Endothelial cell of umbilical vein (primary cell): ENCODE data around the gene RUNX2. TPM values are rescaled to one million over a fixed set of nuclear protein-coding genes. Genes with fewer than 3 reads are reported as not detected.

Experiments
- BruUV-seq: library from RNA; stranded (reverse); fragments of 400-500 nt; replicated peaks from 2 replicates; lab custom pipeline; 2021; lab: Mats Ljungman, UMichigan
- CTCF ChIA-PET: fragments of 300-600, 350-600 bp; sonication (Branson Sonifier 250); formaldehyde crosslinking; loops from one replicate; lab custom pipeline; 2021; ENCODE audit warnings: antibody characterized with exemption, inconsistent platforms; lab: Charles Lee
- POLR2A ChIA-PET: fragments of 300-600, 350-600 bp; sonication (Branson Sonifier 250); formaldehyde crosslinking; loops from one replicate; lab custom pipeline; 2021; ENCODE audit warnings: antibody characterized with exemption, inconsistent platforms; lab: Charles Lee
- DNase-seq: peaks from one replicate; pipeline ENCODE4 v3.0.0-alpha.2; 2011; ENCODE audit warnings: low read depth, low spot score
- FAIRE-seq: peaks from 2 replicates; lab custom pipeline; 2011; peaks lifted over from hg19 to GRCh38; lab: Jason Lieb, UNC
- H2AFZ ChIP-seq: 2 replicates; pipeline ENCODE4 v1.6.0; 2012; ENCODE audit warnings: low read depth, low read length, control low read depth, inconsistent platforms
- H3K27ac ChIP-seq: 2 replicates; pipeline ENCODE4 v1.5.1; 2011; ENCODE audit warnings: low read depth, mild to moderate bottlenecking, control low read depth, low read length, moderate library complexity; ENCODE audit not compliant: insufficient read depth
- H3K27me3 ChIP-seq, 2 experiments: 2 replicates each; pipeline versions ENCODE4 v1.6.0 to v1.6.1; 2011; ENCODE audit warnings: low read length in 2 of 2, mixed read lengths in 1 of 2; ENCODE audit not compliant: control insufficient read depth in 2 of 2, insufficient read depth in 2 of 2
- H3K36me3 ChIP-seq, 2 experiments: 2 replicates in 1 of 2; 3 replicates in 1 of 2; pipeline ENCODE4 v1.5.1; 2011; ENCODE audit warnings: low read length in 2 of 2, mild to moderate bottlenecking in 1 of 2, moderate library complexity in 1 of 2; ENCODE audit not compliant: control insufficient read depth in 2 of 2, insufficient read depth in 2 of 2; ENCODE audit errors: extremely low read depth in 1 of 2
- H3K4me1 ChIP-seq: 3 replicates; pipeline ENCODE4 v1.5.1; 2011; ENCODE audit warnings: mild to moderate bottlenecking, low read length; ENCODE audit not compliant: control insufficient read depth, insufficient read depth; ENCODE audit errors: extremely low read depth
- H3K4me2 ChIP-seq: 2 replicates; pipeline ENCODE4 v1.6.1; 2011; ENCODE audit warnings: low read length, control low read depth, mixed read lengths; ENCODE audit not compliant: insufficient read depth
- H3K4me3 ChIP-seq, 3 experiments: fragments of 200-600 bp in 1 of 3; sonication (generic), shearing (Covaris generic) in 1 of 3; replicated peaks in 1 of 3; 2 replicates each; pipeline ENCODE4 v1.5.1; 2011 to 2016; ENCODE audit warnings: control low read depth in 3 of 3, low read length in 3 of 3, mild to moderate bottlenecking in 2 of 3, inconsistent platforms in 1 of 3, low read depth in 1 of 3, moderate library complexity in 1 of 3; ENCODE audit not compliant: insufficient read depth in 1 of 3
- H3K79me2 ChIP-seq: 2 replicates; pipeline ENCODE4 v1.6.0; 2012; ENCODE audit warnings: low read length, inconsistent platforms; ENCODE audit not compliant: control insufficient read depth, insufficient read depth
- H3K9ac ChIP-seq: replicated peaks from 2 replicates; pipeline ENCODE3; 2011; ENCODE audit warnings: low read length, control low read depth; ENCODE audit not compliant: insufficient read depth; ENCODE audit errors: extremely low read depth
- H3K9me1 ChIP-seq: replicated peaks from 3 replicates; pipeline ENCODE4 v1.6.0; 2011; ENCODE audit warnings: mild to moderate bottlenecking, low read length; ENCODE audit not compliant: control insufficient read depth, insufficient read depth; ENCODE audit errors: extremely low read depth
- H3K9me3 ChIP-seq: replicated peaks from 2 replicates; pipeline ENCODE4 v1.5.1; 2012; ENCODE audit warnings: low read length, inconsistent platforms; ENCODE audit not compliant: control insufficient read depth, insufficient read depth
- H4K20me1 ChIP-seq: replicated peaks from 2 replicates; pipeline ENCODE3; 2011; ENCODE audit warnings: mild to moderate bottlenecking, low read length; ENCODE audit not compliant: control insufficient read depth, insufficient read depth; ENCODE audit errors: extremely low read depth
- EZH2 ChIP-seq: IDR thresholded peaks from 2 replicates; pipeline ENCODE4 v1.6.1; 2012; ENCODE audit warnings: borderline replicate concordance, low read depth, mild to moderate bottlenecking, moderate library complexity, low read length, inconsistent platforms; ENCODE audit not compliant: severe bottlenecking
- JUN ChIP-seq: IDR thresholded peaks from 2 replicates; pipeline ENCODE4 v1.6.1; 2011; ENCODE audit warnings: borderline replicate concordance, low read depth; ENCODE audit not compliant: insufficient read length, insufficient read depth
- MYC ChIP-seq: IDR thresholded peaks from one replicate; pipeline ENCODE4 v1.6.1; 2011; ENCODE audit warnings: mild to moderate bottlenecking, low read depth, low read length
- POLR2A ChIP-seq: IDR thresholded peaks from 2 replicates; pipeline ENCODE4 v1.6.1; 2012; ENCODE audit warnings: low read depth, mild to moderate bottlenecking, control low read depth, low read length
- POLR2AphosphoS5 ChIP-seq: IDR thresholded peaks from 2 replicates; pipeline ENCODE4 v1.6.1; 2012; ENCODE audit warnings: low read depth, mild to moderate bottlenecking, control low read depth, low read length, moderate library complexity; ENCODE audit not compliant: insufficient read depth
- dilution Hi-C: fragments of 300-500 bp; cut with MboI; formaldehyde crosslinking; loops from one replicate; pipeline ENCODE4 v1.15.0; 2019; ENCODE audit warnings: low sequenced_read_pairs; ENCODE audit not compliant: extremely low pct_ligation_motif_present
- intact Hi-C: fragments of 100-400 bp; cut with micrococcal nuclease; formaldehyde crosslinking; loops from one replicate; pipeline ENCODE4 v1.10.0; 2022
- polyA plus RNA-seq, 4 experiments: library from polyadenylated mRNA; depleted of rRNA in 3 of 4; stranded (reverse) in 3 of 4; unstranded in 1 of 4; fragments of >200 nt; gene quantifications; 2 replicates each; pipeline versions ENCODE4 v1.2.1 to v1.2.3, GENCODE V29; 2011 to 2012; ENCODE audit warnings: missing spikeins in 1 of 4
- total RNA-seq: library from RNA; stranded (reverse); gene quantifications from 2 replicates; pipeline ENCODE4 v1.2.3, GENCODE V29; 2021
- TF ChIP-seq, protein P1 (sequence below): IDR thresholded peaks from 2 replicates; pipeline ENCODE4 v1.6.1; 2011; ENCODE audit not compliant: insufficient read depth, insufficient read length
- TF ChIP-seq, protein P2 (sequence below), 2 donors: IDR thresholded peaks; 1 replicate in 1 of 2; 2 replicates in 1 of 2; pipeline ENCODE4 v1.5.1; 2011; ENCODE audit warnings: low read length in 2 of 2, mild to moderate bottlenecking in 2 of 2, moderate library complexity in 2 of 2, control low read depth in 1 of 2, inconsistent platforms in 1 of 2, low read depth in 1 of 2; ENCODE audit not compliant: insufficient read depth in 1 of 2; ENCODE audit errors: extremely low read depth in 1 of 2

RUNX2 gene
- total and polyA plus RNA-seq, 2 donors (not counting 3 experiments of a cell fraction or from before 2014, with no cell fraction given) = 0.06 TPM; not detected in 1

DNA sequence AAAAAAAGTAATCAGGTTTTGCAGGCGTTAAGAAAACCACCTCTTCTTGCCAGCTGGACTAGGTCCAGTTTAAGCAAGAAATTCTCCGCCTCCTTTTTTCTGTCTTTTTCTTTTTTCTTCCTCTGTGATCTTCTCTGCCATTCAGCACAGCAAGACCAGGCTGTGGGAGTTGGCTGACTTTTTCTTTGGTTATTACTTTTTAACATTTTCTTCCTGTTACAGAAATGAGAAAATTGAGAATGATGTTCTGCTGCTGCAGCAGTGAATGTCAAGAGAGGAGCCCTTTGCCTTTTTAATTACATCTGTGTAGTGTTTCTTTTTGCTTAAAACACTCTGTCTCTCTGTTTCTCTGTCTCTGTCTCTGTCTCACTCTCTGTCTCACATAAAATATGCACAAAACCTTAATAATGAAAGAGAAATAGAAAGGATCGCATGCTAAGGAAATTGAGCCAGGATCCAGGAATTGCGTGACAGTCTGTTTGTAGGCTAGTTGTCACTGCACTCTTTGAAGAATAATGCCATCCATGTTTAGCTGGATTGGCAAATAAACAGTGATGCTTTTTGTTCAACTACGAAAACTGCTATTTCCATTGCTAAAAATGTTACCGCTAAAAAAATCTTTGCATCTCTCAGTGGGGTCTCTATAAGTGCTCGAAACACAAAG, 152.8 kb downstream of the RUNX2 start:
- Histone ChIP-seq H3K9me3 (no peaks in the 10 kb centered on the region), H3K9ac (no peak overlapping the region), H3K27ac (no peak overlapping the region), H3K4me1 (peaks cover 23% of the 10 kb centered on the region), H3K36me3 (no peaks in the 10 kb centered on the region), H3K9me1 (no peaks in the 10 kb centered on the region), H3K27me3 (no peaks in the 10 kb centered on the region), H2AFZ (no peak overlapping the region), H3K4me2 (peak overlapping the region; percentile 29), H3K79me2 (no peaks in the 10 kb centered on the region), H4K20me1 (no peaks in the 10 kb centered on the region), H3K4me3 (no peak overlapping the region)
- FAIRE-seq (no peak), DNase-seq (no peak)
- no TSS peak for BruUV-seq
- CTCF ChIA-PET = interaction anchor here (1.0 to 1.4 kb wide), 3 partner anchors 30 to 234 kb away, joined by 3 read pairs; no protein-coding TSS in a partner anchor
- dilution Hi-C loops (no loop called here), intact Hi-C loops (no loop called here)
- POLR2A ChIA-PET = no interaction called here
- TF ChIP-seq POLR2AphosphoS5 = no peak
- TF ChIP-seq EZH2 = no peak
- no peak for TF ChIP-seq JUN
- TF ChIP-seq, protein P1, sequence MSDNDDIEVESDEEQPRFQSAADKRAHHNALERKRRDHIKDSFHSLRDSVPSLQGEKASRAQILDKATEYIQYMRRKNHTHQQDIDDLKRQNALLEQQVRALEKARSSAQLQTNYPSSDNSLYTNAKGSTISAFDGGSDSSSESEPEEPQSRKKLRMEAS = no peak
- TF ChIP-seq, protein P2, sequence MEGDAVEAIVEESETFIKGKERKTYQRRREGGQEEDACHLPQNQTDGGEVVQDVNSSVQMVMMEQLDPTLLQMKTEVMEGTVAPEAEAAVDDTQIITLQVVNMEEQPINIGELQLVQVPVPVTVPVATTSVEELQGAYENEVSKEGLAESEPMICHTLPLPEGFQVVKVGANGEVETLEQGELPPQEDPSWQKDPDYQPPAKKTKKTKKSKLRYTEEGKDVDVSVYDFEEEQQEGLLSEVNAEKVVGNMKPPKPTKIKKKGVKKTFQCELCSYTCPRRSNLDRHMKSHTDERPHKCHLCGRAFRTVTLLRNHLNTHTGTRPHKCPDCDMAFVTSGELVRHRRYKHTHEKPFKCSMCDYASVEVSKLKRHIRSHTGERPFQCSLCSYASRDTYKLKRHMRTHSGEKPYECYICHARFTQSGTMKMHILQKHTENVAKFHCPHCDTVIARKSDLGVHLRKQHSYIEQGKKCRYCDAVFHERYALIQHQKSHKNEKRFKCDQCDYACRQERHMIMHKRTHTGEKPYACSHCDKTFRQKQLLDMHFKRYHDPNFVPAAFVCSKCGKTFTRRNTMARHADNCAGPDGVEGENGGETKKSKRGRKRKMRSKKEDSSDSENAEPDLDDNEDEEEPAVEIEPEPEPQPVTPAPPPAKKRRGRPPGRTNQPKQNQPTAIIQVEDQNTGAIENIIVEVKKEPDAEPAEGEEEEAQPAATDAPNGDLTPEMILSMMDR (IDR thresholded peaks at IDR 0.05; ENCODE audit: extremely low read depth in 1 of 2, insufficient read depth in 1 of 2, low read depth in 1 of 2, low read length in 2 of 2) = no peak
- no peak for TF ChIP-seq POLR2A
- no peak for TF ChIP-seq MYC
